Stimulated activated naive CD8-positive, alpha-beta T cell treated with anti-CD3 and anti-CD28 coated beads, Interleukin-15, amount 100 ng/mL, for 72 hours (primary cell): ENCODE results near the gene NUP85.
A peak's percentile ranks its signal among the peaks of the same experiment; 100 is the strongest.

ENCODE experiments used
- ATAC-seq: fragments of 150-1000 bp; cut with Tn5 transposase; 2 replicates; pipeline ENCODE4 v1.10.0; 2021; ENCODE audit warnings: mild to moderate bottlenecking, moderate library complexity
- DNase-seq, 2 donors: peaks; one replicate each; pipeline ENCODE4 v3.0.0; 2021 to 2022
- H3K27ac Mint-ChIP-seq, 2 donors: one replicate each; pipeline ENCODE4 v1.8.0; 2022; ENCODE audit warnings: mild to moderate bottlenecking in 2 of 2, mixed read lengths in 2 of 2, moderate library complexity in 2 of 2
- H3K27me3 Mint-ChIP-seq: one replicate; pipeline ENCODE4 v1.8.0; 2022; ENCODE audit warnings: mixed read lengths
- H3K4me1 Mint-ChIP-seq: one replicate; pipeline ENCODE4 v1.8.0; 2022; ENCODE audit warnings: mild to moderate bottlenecking, mixed read lengths
- H3K4me3 Mint-ChIP-seq, 2 donors: one replicate each; pipeline ENCODE4 v1.8.0; 2022; ENCODE audit warnings: mild to moderate bottlenecking in 2 of 2, mixed read lengths in 2 of 2, moderate library complexity in 1 of 2
- H3K9me3 Mint-ChIP-seq, 2 donors: one replicate each; pipeline ENCODE4 v1.8.0; 2022; ENCODE audit warnings: mixed read lengths in 2 of 2

Gene NUP85

DNA sequence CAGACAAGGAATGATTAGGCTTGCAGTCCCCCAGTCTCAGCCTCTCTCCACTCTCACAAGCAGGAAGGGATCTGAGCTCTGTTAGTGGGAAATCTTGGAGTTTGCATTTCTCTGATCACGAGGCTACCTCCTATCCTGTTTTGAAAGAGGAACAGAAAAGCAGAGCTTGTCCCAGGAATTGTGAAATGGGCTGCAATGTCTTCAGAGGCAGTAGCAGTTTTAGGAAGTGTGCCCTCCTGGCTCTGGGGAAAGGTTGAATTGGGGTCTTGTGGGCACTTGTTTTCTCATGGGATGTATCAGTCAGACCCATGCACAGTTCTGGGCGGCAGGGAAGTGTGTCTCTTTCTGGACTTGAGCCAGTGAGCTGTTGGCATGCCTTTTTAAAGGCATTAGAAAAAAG is 22.8 kb downstream of the NUP85 start:
- Mint-ChIP-seq H3K27me3 (no peaks in the 10 kb centered on the region), H3K9me3 (no peaks in the 10 kb centered on the region), H3K4me1 (no peaks in the 10 kb centered on the region), H3K4me3 (no peak overlapping the region), H3K27ac (no peak overlapping the region)
- ATAC-seq (no peak), DNase-seq (no peak)

DNA sequence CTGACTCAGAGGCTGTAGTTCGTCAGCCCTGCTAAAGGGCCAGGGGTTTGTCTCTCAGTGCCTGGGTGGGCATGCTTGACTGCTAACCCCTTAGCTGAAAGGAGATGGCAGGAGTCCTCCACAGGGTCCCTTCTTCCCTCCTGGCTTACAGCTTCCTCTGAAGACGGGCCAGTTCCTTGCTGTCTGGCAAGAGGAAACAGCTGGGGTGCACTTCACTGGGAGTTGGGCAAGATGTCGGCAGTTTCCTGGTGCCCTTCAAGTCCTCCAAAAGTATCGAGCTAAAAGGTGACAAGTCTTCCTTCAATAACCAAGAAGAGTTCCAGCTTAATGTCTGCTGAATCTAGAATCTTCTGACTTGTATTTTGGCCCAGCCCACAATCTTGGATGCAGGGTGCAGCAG is 23.4 kb downstream of the NUP85 start:
- Mint-ChIP-seq H3K4me3 (no peak overlapping the region), H3K9me3 (no peaks in the 10 kb centered on the region), H3K27me3 (no peaks in the 10 kb centered on the region), H3K27ac (no peak overlapping the region), H3K4me1 (no peaks in the 10 kb centered on the region)
- ATAC-seq (no peak), DNase-seq (no peak)

DNA sequence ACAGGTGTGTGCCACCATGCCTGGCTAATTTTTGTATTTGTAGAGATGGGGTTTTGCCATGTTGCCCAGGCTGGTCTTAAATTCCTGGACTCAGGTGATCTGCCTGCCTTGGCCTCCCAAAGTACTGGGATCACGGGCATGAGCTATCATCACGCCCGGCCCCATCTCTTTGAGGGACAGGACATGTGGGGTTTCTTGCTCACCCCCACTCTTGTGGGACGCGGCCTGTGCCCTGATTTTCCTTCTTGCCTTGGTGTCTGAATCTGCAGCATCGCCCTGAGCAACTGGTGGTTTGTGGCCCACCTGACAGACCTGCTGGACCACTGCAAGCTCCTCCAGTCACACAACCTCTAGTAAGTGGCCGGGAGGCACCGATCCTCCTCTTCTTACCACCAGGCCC is 25.6 kb downstream of the NUP85 start:
- H3K9me3 Mint-ChIP-seq = no peaks in the 10 kb centered on the region
- peak overlapping the region in 1 of 2 donors; percentile 59 for H3K27ac Mint-ChIP-seq
- H3K27me3 Mint-ChIP-seq = no peaks in the 10 kb centered on the region
- no peak for DNase-seq
- H3K4me3 Mint-ChIP-seq = no peak overlapping the region
- no peaks in the 10 kb centered on the region for H3K4me1 Mint-ChIP-seq
- no peak for ATAC-seq

DNA sequence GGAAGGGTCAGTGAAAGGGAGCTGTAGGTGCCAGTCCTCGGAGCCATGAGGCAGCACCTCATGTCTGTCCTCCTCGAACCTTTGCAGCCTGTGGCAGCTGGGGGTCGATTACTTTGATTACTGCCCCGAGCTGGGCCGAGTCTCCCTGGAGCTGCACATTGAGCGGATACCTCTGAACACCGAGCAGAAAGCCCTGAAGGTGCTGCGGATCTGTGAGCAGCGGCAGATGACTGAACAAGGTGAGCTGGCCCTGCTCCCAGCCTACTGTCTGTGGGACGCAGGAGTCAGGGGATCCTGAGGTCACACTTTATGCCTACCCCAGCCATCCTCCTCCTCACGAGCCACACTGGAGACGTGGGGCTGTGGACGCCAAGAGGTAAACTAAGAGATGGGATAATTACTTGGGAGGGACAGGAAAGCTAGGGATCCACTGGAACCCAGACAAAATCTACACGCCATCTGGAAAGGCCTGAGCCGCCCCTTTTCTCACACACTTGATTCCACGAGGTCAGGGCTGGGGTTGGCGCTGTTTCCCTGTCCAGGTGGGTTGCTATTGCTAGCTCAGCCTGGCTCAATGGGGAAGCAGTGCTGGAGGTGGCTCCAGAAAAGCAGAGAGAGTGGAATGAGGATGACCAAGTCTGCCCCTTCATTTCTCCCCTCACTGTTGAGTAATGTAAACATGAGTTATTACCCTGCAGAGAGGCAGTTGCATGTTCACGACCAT is 26.4 kb downstream of the NUP85 start:
- ATAC-seq (no peak), DNase-seq (no peak)
- H3K27me3 Mint-ChIP-seq = no peaks in the 10 kb centered on the region
- H3K4me3 Mint-ChIP-seq = no peak overlapping the region
- H3K27ac Mint-ChIP-seq = peak overlapping the region; percentile 47 to 59
- no peaks in the 10 kb centered on the region for H3K4me1 Mint-ChIP-seq
- no peaks in the 10 kb centered on the region for H3K9me3 Mint-ChIP-seq

DNA sequence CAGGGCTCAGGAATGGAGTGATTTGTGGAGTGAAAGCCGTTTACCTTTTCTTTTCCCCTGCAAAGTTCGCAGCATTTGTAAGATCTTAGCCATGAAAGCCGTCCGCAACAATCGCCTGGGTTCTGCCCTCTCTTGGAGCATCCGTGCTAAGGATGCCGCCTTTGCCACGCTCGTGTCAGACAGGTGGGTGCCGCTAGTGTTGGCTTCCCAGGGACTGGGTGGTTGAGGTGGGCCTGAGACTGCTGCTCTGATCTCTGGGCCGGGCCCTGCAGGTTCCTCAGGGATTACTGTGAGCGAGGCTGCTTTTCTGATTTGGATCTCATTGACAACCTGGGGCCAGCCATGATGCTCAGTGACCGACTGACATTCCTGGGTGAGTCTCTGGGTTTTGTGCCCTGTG is 27.3 kb downstream of the NUP85 start:
- ATAC-seq (no peak), DNase-seq (no peak)
- Mint-ChIP-seq H3K4me3 (no peak overlapping the region), H3K4me1 (no peaks in the 10 kb centered on the region), H3K9me3 (no peaks in the 10 kb centered on the region), H3K27me3 (no peaks in the 10 kb centered on the region), H3K27ac (no peak overlapping the region)

DNA sequence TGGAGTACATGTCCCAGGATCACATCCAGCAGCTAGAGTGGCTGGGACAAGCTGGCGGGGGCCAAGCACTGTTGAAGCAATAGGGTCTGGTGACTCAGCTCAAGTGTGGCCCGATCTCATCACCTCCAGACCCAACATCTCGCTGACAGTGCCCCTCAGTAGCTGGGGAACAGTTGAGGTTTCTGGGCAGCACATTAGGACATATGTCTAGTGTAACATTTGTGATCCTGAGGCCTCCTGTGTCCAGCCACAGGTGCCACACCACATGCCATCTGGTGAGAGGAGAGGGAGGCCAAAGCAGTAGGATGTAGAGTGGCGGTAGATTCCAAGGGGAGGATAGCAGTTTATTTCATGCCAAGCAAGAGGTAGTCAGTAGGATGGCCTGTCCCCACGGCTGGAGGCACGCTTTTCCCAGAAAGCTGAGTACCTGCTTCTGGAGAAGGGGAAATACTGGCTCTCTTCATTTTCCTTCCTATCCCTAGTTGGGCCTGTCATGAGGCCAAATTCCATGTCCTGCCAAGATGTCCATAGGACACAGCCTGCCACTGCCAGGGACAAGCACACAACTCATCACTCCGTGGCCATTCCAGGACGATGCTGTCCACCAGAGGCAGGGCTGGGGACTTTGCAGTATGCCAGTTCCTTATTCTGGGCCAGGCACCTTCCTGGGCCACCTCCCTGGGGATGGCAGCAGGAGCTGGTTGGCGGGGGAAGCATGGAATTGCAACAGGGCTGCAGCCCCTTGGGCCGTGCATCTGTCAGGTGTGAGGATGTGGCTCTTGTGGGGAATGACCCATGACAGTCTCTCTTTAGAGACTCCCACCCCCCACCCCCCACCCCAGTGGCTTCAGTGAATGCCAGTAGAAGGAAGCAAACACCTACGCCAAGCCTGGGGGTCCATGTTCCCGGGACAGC is 31.9 kb downstream of the NUP85 start:
- Mint-ChIP-seq H3K4me1 (peaks cover 35% of the 10 kb centered on the region), H3K27me3 (no peaks in the 10 kb centered on the region), H3K4me3 (no peak overlapping the region), H3K27ac (peak overlapping the region in 1 of 2 donors; percentile 81), H3K9me3 (no peaks in the 10 kb centered on the region)
- DNase-seq = no peak
- ATAC-seq = no peak

DNA sequence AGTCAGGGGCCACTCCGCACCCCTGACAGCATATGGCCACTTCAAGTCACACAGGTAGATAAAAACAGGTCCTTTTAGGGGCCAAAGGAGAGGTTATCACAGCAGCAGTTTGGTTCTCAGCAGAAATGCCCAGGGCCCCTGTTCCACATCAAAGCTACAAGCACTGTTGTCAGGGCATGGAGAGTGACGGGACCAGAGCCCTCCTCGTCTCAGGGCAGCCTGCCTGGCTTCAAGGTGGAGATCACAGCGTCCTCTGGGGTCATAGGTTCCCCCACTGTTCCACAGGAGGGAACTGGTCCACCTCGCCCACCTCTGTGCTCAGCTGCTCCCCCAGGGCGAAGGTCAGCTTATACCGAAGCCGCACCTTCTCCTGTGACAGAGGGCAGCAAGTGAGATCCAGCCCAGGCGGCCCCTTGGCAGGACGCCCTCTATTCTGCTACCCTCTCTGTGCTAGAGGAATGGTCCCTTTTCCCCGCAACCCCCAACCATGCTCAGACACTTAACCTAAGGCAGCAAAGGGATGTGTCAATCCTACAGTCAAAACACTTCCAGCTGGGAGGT is 32.6 kb downstream of the NUP85 start:
- peak overlapping the region in 1 of 2 donors; percentile 54 for H3K27ac Mint-ChIP-seq
- no peak for ATAC-seq
- H3K27me3 Mint-ChIP-seq = no peaks in the 10 kb centered on the region
- no peak overlapping the region for H3K4me3 Mint-ChIP-seq
- H3K4me1 Mint-ChIP-seq = peaks cover 42% of the 10 kb centered on the region
- H3K9me3 Mint-ChIP-seq = no peaks in the 10 kb centered on the region
- no peak for DNase-seq

DNA sequence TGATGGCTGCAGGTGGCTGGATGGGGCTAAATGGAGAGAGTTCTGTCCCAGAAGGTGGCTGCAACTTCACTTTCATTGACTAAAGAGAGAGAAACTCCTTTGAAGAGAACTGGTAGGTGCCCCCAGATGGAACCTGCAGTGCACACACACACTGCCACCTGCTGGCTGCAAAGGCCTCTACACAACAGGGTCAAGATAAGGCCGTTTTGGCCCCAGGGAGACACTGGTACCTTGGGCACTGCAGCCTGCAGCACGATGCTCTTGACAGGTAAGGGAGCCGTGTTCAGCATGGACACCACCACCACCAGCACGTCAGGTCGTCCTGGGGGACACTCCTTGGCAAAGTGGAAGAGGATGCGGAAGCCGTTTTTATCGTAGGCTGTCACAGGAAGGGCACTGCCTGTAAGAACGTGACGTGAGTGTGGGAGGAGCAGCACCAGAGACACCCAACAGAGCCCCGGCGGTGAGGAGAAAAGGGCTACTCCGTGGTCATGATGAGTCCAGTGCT is 33.3 kb downstream of the NUP85 start:
- Mint-ChIP-seq H3K4me3 (no peak overlapping the region), H3K27ac (peak overlapping the region in 1 of 2 donors; percentile 64), H3K9me3 (no peaks in the 10 kb centered on the region), H3K27me3 (no peaks in the 10 kb centered on the region), H3K4me1 (peaks cover 48% of the 10 kb centered on the region)
- DNase-seq (peak; percentile 53 to 56), ATAC-seq (peak; percentile 78)

DNA sequence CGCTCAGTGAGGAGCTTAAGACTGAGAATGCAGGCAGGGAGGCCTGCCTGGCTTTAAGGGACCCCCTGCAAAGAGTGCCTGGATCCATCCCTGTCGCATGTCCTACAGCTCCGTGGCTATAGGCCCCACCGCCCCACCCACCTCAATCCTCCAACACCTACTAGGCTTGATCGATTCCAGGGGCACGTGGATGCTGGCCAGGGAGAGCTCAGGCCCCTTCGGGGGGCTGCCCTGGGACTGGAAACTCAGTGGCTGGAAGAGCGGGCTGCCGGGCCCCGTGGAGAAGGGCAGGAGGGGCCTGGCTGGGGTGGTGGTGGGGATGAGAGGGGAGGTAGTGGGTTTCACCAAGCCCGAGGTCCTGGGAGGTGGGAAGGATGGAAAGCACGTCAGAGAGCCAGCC is 33.7 kb downstream of the NUP85 start:
- Mint-ChIP-seq H3K9me3 (no peaks in the 10 kb centered on the region), H3K4me1 (peaks cover 53% of the 10 kb centered on the region), H3K4me3 (no peak overlapping the region), H3K27ac (no peak overlapping the region), H3K27me3 (no peaks in the 10 kb centered on the region)
- no peak for ATAC-seq
- DNase-seq = no peak

DNA sequence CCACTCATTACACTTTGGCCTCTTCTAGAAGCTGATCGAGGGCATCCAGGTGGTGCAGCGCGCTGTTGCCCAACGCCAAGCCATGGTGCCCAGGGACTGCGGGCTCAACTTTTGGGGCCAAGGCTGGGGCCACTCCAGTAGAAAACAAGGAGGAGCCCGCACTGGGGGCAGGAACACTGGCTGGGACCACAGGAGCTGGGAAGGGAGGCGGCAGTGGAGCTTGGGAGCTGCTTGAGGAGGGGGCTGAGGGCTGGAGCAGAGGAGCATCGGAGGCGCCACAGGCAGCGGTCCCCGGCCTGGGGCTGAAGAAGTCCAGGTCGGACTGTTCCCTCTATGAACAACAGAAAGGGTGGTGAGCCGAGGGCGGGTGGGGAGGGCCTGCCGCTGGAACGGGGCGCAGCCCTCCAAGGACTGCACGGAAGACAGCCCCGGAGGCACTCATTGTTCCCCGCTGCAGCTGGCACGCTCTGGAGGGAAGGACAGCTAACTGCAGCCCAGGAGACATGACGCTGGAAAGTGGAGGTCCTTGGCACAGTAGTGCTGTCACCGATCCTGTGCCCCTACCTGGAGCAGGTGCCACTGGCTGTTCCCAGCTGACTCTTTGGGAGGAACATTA is 34.4 kb downstream of the NUP85 start:
- Mint-ChIP-seq H3K4me1 (peaks cover 60% of the 10 kb centered on the region), H3K27me3 (no peaks in the 10 kb centered on the region), H3K4me3 (no peak overlapping the region), H3K9me3 (no peaks in the 10 kb centered on the region), H3K27ac (peak overlapping the region; percentile 86 to 94)
- DNase-seq (no peak), ATAC-seq (no peak)

DNA sequence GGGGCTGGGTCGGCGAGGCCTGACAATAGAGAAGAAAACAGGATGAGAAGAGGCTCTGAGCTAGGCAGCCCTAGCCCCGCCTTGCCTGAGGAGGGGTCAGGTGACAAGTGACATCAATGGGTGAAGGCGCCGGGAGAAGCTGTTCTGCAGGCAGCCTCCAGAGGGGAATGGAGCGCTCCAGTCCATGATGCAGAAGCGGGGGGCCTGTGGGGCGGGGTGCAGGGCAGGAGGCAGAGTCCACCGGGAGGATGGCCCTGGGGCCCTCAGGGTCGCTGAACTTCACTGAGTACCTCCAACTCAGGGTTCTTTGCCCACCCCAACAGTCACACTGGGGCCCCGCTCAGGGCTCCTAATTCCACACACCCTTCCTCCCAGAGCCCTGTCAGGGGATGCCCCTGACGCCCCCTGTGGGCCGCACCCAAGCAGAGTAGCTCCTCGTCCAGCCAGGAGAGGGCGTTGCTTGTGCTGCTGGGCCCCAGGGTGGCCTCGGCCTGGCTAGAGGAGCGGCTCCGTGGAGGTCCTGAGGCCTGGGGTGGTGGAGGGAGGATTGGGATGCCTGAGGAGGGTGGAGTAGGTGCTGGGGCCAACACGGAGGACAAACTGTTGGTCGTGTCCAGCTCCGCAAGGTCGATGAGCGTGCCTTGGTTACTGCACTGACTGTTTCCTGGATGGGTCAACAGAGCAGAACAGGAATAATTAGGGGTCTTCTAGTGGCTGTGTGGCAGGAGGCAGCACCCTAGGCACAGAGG is 35.1 kb downstream of the NUP85 start:
- Mint-ChIP-seq H3K27ac (peak overlapping the region in 1 of 2 donors; percentile 86), H3K4me1 (peaks cover 67% of the 10 kb centered on the region), H3K27me3 (no peaks in the 10 kb centered on the region), H3K4me3 (no peak overlapping the region), H3K9me3 (no peaks in the 10 kb centered on the region)
- DNase-seq (peak; percentile 47 to 54), ATAC-seq (peak; percentile 64)

DNA sequence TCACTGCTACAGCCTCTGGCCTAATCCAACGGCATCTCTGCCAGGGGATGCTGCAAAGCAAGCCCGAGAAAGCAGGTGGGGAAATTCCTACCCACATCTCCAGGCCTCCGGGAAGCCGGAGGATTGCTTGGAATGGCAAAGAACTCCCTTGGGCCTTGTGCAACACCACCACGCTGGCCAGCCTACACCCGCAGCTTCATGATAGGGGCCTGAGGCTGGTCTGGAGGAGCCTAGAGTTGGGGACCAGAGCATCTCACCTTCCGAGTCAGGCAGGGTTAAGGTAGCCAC is 35.6 kb downstream of the NUP85 start:
- ATAC-seq = no peak
- H3K9me3 Mint-ChIP-seq = no peaks in the 10 kb centered on the region
- H3K4me1 Mint-ChIP-seq = peaks cover 72% of the 10 kb centered on the region
- H3K27ac Mint-ChIP-seq = peak overlapping the region in 1 of 2 donors; percentile 76
- H3K4me3 Mint-ChIP-seq = no peak overlapping the region
- no peak for DNase-seq
- H3K27me3 Mint-ChIP-seq = no peaks in the 10 kb centered on the region

DNA sequence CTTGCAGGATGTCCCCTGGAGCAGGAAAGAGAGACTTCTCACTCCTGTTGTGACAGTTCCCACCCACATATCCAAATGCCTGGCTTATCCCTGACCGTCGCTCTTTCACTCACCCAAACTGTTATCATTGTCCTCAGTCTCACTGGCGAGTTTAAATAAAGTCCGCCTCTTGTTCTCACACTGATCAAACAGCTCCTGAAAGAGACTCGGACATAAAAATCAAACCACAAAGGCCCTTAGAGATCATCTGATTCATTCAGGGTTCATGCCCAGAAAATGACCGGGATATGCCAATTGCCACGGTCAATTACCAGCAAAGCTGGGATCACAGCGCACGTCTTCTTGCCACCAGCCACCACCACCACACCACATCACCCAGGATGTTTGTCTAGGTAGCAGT is 36.0 kb downstream of the NUP85 start:
- Mint-ChIP-seq H3K4me1 (peaks cover 74% of the 10 kb centered on the region), H3K9me3 (no peaks in the 10 kb centered on the region), H3K27me3 (no peaks in the 10 kb centered on the region), H3K4me3 (no peak overlapping the region), H3K27ac (peak overlapping the region in 1 of 2 donors; percentile 76)
- DNase-seq (no peak), ATAC-seq (no peak)

DNA sequence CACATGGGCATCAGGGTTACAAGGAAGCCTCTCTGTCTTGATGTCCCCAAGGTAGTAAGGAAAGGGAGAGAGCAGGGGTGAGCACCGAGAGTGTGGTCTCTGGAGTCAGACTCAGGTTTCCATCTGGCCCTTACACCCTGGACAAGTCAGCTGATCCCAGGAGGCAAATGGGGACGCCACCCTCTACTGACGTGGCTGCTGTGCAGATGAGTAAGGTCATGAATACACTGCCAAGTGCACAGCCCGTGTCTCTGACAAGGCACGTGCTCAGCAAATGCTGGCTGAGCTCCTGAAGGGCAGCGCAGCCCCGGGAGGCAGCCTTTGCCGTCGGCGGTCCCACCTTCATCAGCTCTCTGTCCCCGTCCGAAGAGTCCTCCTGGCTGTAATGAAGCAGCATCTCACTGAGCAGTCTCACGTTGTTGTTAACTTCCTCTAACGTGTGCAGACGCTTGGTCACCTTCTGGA is 36.5 kb downstream of the NUP85 start:
- no peak for ATAC-seq
- peaks cover 80% of the 10 kb centered on the region for H3K4me1 Mint-ChIP-seq
- no peaks in the 10 kb centered on the region for H3K9me3 Mint-ChIP-seq
- no peak for DNase-seq
- H3K27ac Mint-ChIP-seq = peak overlapping the region in 1 of 2 donors; percentile 92
- peak overlapping the region; percentile 2 to 61 for H3K4me3 Mint-ChIP-seq
- H3K27me3 Mint-ChIP-seq = no peaks in the 10 kb centered on the region

DNA sequence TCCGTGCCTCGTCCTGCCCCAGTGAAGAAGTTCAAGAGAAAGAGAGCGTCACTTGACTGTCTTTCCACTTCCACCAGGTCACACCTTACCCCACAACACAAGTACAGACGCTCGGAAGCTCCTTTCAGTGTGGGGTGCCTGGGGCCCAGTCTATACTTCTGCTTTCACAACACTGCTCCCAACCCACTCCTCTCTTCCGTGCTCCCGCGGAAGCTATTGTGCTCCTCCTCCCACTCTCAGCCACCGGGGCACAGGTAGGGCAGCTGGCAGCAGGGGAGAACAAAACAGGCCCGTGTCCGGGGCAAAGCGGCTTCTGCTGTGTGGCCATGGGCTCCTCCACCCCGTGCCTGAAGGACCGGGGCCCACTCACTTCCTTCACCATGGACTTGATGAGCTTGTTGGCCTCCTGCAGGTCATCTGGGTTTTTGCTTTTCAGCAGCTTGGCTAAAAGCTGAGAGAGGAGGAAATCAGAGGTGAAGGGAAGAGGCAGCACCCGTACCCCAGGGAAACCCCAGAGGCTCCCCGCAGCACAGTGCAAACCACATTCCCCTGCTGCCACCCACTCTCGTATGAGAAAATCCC is 37.1 kb downstream of the NUP85 start:
- Mint-ChIP-seq H3K27ac (peak overlapping the region in 1 of 2 donors; percentile 92), H3K9me3 (no peaks in the 10 kb centered on the region), H3K27me3 (no peaks in the 10 kb centered on the region), H3K4me1 (peaks cover 85% of the 10 kb centered on the region), H3K4me3 (peak overlapping the region; percentile 2 to 61)
- ATAC-seq (peak; percentile 47), DNase-seq (no peak)
